NCI-H1417 (cell line): ENCODE data around the gene IPCEF1.
"Not testable (repeated sequence)": the region's sequence is repeated elsewhere in the genome, so short reads cannot be mapped to it uniquely, and the experiment has no call there.

Experiments used
- DNase-seq, 3 experiments: peaks; one replicate each; lab custom pipeline; 2025; lab: John Stamatoyannopoulos, UW

The IPCEF1 gene

GRCh38 chr6:154331750-154332149, 24.9 kb downstream of the IPCEF1 start:
- DNase-seq = no peak

- no peak for DNase-seq
Observed at GRCh38 chr6:154329350-154330170, 27.0 kb downstream of the IPCEF1 start.

GRCh38 chr6:154327313-154327712, 29.3 kb downstream of the IPCEF1 start:
- DNase-seq = not testable (repeated sequence)

GRCh38 chr6:154325142-154325541, 31.5 kb downstream of the IPCEF1 start:
- no peak for DNase-seq

GRCh38 chr6:154320181-154320580, 36.4 kb downstream of the IPCEF1 start:
- DNase-seq = peak in 1 of 3 experiments; percentile 27

GRCh38 chr6:154319231-154319858, 37.3 kb downstream of the IPCEF1 start:
- DNase-seq = peak in 2 of 3 experiments; percentile 67 to 91

- no peak for DNase-seq
Observed at GRCh38 chr6:154318721-154319120, 37.9 kb downstream of the IPCEF1 start.

GRCh38 chr6:154316131-154316530, 40.5 kb downstream of the IPCEF1 start:
- no peak for DNase-seq

- peak in 1 of 3 experiments; percentile 32 for DNase-seq
Observed at GRCh38 chr6:154314084-154314483, 42.5 kb downstream of the IPCEF1 start.

GRCh38 chr6:154308986-154309385, 47.6 kb downstream of the IPCEF1 start:
- DNase-seq = no peak

- DNase-seq = no peak
Observed at GRCh38 chr6:154307696-154308425, 48.7 kb downstream of the IPCEF1 start.

GRCh38 chr6:154307147-154307546, 49.5 kb downstream of the IPCEF1 start:
- DNase-seq = not testable (repeated sequence)

GRCh38 chr6:154306696-154307095, 49.9 kb downstream of the IPCEF1 start:
- DNase-seq = no peak

GRCh38 chr6:154304191-154304590, 52.4 kb downstream of the IPCEF1 start:
- DNase-seq = no peak

GRCh38 chr6:154303642-154304041, 53.0 kb downstream of the IPCEF1 start:
- not testable (repeated sequence) for DNase-seq

- DNase-seq = peak in 1 of 3 experiments; percentile 24
Observed at GRCh38 chr6:154301839-154302752, 54.5 kb downstream of the IPCEF1 start.

- no peak for DNase-seq
Observed at GRCh38 chr6:154301086-154301625, 55.4 kb downstream of the IPCEF1 start.

GRCh38 chr6:154298297-154298696, 58.3 kb downstream of the IPCEF1 start:
- DNase-seq = no peak

GRCh38 chr6:154297721-154298120, 58.9 kb downstream of the IPCEF1 start:
- DNase-seq = no peak

- DNase-seq = no peak
Observed at GRCh38 chr6:154297210-154297609, 59.4 kb downstream of the IPCEF1 start.

GRCh38 chr6:154295733-154296132, 60.9 kb downstream of the IPCEF1 start:
- no peak for DNase-seq
